Neural progenitor cell (in vitro differentiated cells): Measurements from ENCODE around the gene SLC35G4.
"Not testable (repeated sequence)": the region's sequence is repeated elsewhere in the genome, so short reads cannot be mapped to it uniquely, and the experiment has no call there.

Experiments used
- EZH2 ChIP-seq: fragments of 200-600 bp; sonication (generic); IDR thresholded peaks from 2 replicates; pipeline ENCODE4 v1.6.1; 2017; ENCODE audit warnings: antibody characterized with exemption, mild to moderate bottlenecking, moderate library complexity
- EZH2phosphoT487 ChIP-seq: fragments of 200-600 bp; sonication (generic); IDR thresholded peaks from 2 replicates; pipeline ENCODE4 v1.6.1; 2017; ENCODE audit warnings: antibody characterized with exemption
- TF ChIP-seq, protein P1 (sequence below): fragments of 200-600 bp; sonication (generic); IDR thresholded peaks from 2 replicates; pipeline ENCODE4 v1.5.1; 2017; ENCODE audit warnings: antibody characterized with exemption, mild to moderate bottlenecking

DNA sequence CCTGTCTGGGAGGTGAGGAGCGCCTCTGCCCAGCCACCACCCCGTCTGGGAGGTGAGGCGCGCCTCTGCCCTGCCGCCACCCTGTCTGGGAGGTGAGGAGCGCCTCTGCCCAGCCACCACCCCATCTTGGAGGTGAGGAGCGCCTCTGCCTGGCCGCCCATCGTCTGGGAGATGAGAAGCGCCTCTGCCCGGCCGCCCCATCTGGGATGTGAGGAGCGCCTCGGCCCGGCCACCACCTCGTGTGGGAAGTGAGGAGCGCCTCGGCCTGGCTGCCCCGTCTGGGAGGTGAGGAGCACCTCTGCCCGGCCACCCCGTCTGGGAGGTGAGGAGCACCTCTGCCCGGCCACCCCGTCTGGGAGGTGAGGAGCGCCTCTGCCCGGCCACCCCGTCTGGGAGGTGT, 38.4 kb downstream of the SLC35G4 start:
- TF ChIP-seq, protein P1, sequence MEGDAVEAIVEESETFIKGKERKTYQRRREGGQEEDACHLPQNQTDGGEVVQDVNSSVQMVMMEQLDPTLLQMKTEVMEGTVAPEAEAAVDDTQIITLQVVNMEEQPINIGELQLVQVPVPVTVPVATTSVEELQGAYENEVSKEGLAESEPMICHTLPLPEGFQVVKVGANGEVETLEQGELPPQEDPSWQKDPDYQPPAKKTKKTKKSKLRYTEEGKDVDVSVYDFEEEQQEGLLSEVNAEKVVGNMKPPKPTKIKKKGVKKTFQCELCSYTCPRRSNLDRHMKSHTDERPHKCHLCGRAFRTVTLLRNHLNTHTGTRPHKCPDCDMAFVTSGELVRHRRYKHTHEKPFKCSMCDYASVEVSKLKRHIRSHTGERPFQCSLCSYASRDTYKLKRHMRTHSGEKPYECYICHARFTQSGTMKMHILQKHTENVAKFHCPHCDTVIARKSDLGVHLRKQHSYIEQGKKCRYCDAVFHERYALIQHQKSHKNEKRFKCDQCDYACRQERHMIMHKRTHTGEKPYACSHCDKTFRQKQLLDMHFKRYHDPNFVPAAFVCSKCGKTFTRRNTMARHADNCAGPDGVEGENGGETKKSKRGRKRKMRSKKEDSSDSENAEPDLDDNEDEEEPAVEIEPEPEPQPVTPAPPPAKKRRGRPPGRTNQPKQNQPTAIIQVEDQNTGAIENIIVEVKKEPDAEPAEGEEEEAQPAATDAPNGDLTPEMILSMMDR: not testable (repeated sequence)
- not testable (repeated sequence) for TF ChIP-seq EZH2, EZH2phosphoT487
